Thyroid gland (tissue), 4 donors: Measurements from ENCODE around the gene NRAS.

ENCODE experiments used
- POLR2A ChIP-seq, 2 donors: fragments of 450-650 bp; IDR thresholded peaks; one replicate each; pipeline ENCODE4 v1.6.1; 2017; ENCODE audit warnings: antibody characterized with exemption in 2 of 2, mild to moderate bottlenecking in 2 of 2, moderate library complexity in 1 of 2
- TF ChIP-seq, protein P1 (sequence below), 6 experiments: fragments of 200-600 bp in 3 of 6; fragments of 450-650 bp in 3 of 6; sonication (generic) in 3 of 6; IDR thresholded peaks; one replicate each; pipeline ENCODE4 v1.5.1; 2016 to 2019; ENCODE audit warnings: antibody characterized with exemption in 6 of 6, mild to moderate bottlenecking in 2 of 6, inconsistent platforms in 1 of 6, moderate library complexity in 1 of 6

DNA sequence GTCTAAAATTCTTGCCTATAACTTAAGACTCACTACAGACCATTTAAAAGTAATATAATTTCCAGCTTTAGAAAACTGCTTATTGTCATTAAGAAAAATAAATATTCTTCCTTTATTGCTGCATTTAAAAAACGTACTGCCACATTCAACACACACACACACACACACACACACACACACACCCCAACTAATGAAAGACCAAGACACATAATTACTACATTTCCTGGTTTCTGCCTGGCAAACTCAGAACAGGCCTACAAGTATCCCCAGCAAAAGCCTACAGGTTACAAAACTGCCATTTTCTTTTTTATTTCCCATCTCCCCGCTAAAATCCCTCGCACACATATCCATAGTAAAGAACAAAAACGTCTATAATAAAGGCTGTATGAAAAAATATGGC, 48.2 kb downstream of the NRAS start:
- TF ChIP-seq, protein P1, sequence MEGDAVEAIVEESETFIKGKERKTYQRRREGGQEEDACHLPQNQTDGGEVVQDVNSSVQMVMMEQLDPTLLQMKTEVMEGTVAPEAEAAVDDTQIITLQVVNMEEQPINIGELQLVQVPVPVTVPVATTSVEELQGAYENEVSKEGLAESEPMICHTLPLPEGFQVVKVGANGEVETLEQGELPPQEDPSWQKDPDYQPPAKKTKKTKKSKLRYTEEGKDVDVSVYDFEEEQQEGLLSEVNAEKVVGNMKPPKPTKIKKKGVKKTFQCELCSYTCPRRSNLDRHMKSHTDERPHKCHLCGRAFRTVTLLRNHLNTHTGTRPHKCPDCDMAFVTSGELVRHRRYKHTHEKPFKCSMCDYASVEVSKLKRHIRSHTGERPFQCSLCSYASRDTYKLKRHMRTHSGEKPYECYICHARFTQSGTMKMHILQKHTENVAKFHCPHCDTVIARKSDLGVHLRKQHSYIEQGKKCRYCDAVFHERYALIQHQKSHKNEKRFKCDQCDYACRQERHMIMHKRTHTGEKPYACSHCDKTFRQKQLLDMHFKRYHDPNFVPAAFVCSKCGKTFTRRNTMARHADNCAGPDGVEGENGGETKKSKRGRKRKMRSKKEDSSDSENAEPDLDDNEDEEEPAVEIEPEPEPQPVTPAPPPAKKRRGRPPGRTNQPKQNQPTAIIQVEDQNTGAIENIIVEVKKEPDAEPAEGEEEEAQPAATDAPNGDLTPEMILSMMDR (IDR thresholded peaks at IDR 0.05), result no peak
- no peak for TF ChIP-seq POLR2A (IDR thresholded peaks at IDR 0.05)
